Measurements from ENCODE around the gene CAPN5. TPM values are rescaled to one million over a fixed set of nuclear protein-coding genes. Genes with fewer than 3 reads are reported as not detected.

Gene CAPN5
- total and polyA plus RNA-seq, 2 donors = 1.5 to 3.0 TPM

DNA sequence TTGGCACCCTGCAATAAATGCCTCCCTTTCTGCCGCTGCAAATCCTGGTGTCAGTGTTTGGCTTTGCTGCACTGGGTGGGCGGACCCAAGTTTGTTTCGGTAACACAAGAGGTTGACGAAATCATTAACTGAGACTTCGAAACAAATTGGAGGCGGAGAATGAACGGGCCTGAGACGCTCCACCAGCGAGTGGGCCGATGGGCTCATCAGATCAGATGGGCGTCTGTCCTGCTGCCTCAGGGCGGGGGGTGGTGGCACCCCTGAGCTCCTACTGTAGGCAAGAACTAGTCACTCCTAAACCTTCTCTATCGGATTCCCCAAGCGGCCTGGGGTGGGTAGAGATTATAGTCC is 918 bp upstream of the CAPN5 start:
- Histone ChIP-seq H3K36me3 (ENCODE audit: control insufficient read depth in 2 of 2, insufficient read depth in 2 of 2, low read length in 1 of 2) (no peaks in the 10 kb centered on the region), H3K27me3 (ENCODE audit: control insufficient read depth in 2 of 2, insufficient read depth in 1 of 2, low read length in 1 of 2) (peaks cover 0 to 19% of the 10 kb centered on the region in 2 donors), H3K4me1 (ENCODE audit: control insufficient read depth in 2 of 2, insufficient read depth in 2 of 2, low read length in 2 of 2) (peaks cover 9 to 19% of the 10 kb centered on the region in 2 donors), H3K4me3 (ENCODE audit: low read length in 2 of 2) (peak overlapping the region; percentile 65 to 82), H3K27ac (ENCODE audit: low read depth in 1 of 2, low read length in 1 of 2) (peak overlapping the region in 1 of 2 donors; percentile 3), H3K9me3 (ENCODE audit: control insufficient read depth in 2 of 2, insufficient read depth in 1 of 2, low read length in 1 of 2) (peaks cover 0 to 4% of the 10 kb centered on the region in 2 donors)
- 31% methylated on average over 14 of the region's 14 CpGs for WGBS
- peak in 1 of 9 donors; percentile 43 for DNase-seq (ENCODE audit: low read depth in 6 of 9, low spot score in 9 of 9)

DNA sequence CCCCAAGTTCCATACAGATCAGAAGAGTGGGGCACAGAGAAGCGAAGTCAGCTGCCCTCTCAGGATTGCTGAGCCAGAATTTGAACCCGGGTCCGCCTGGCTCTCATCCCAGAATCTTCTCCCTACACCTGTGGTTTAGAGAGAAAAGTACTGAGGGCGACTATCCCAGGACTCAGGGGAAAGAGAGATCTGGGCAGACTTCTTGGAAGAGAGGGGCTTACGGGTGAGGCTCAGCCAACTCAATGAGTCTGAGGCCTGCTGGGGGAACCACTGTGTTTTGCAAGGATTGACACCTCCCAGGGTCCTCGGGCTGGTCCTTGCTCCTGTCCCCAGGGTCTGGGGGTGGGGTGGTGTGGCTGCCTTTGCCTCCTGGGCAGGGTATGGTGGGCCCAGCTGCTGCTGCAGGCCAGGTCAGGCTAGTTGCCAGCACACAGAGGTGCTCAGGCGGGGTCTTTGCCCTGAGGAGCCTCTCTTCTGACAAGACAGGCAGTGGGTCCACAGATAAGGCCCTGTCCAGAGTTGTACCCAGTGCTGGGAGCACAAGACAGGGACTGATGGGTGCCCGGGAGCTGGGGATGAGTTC is 1.2 kb downstream of the CAPN5 start:
- no peaks in the 10 kb centered on the region for H3K36me3 ChIP-seq (ENCODE audit: control insufficient read depth in 2 of 2, insufficient read depth in 2 of 2, low read length in 1 of 2)
- no peaks in the 10 kb centered on the region for H3K9me3 ChIP-seq (ENCODE audit: control insufficient read depth in 2 of 2, insufficient read depth in 1 of 2, low read length in 1 of 2)
- peaks cover 9 to 32% of the 10 kb centered on the region in 2 donors for H3K4me1 ChIP-seq (ENCODE audit: control insufficient read depth in 2 of 2, insufficient read depth in 2 of 2, low read length in 2 of 2)
- 95% methylated on average over 8 of the region's 8 CpGs for WGBS
- DNase-seq (ENCODE audit: low read depth in 6 of 9, low spot score in 9 of 9) = no peak
- H3K4me3 ChIP-seq (ENCODE audit: low read length in 2 of 2) = no peak overlapping the region
- no peak overlapping the region for H3K27ac ChIP-seq (ENCODE audit: low read depth in 1 of 2, low read length in 1 of 2)
- H3K27me3 ChIP-seq (ENCODE audit: control insufficient read depth in 2 of 2, insufficient read depth in 1 of 2, low read length in 1 of 2) = peaks cover 0 to 19% of the 10 kb centered on the region in 2 donors

DNA sequence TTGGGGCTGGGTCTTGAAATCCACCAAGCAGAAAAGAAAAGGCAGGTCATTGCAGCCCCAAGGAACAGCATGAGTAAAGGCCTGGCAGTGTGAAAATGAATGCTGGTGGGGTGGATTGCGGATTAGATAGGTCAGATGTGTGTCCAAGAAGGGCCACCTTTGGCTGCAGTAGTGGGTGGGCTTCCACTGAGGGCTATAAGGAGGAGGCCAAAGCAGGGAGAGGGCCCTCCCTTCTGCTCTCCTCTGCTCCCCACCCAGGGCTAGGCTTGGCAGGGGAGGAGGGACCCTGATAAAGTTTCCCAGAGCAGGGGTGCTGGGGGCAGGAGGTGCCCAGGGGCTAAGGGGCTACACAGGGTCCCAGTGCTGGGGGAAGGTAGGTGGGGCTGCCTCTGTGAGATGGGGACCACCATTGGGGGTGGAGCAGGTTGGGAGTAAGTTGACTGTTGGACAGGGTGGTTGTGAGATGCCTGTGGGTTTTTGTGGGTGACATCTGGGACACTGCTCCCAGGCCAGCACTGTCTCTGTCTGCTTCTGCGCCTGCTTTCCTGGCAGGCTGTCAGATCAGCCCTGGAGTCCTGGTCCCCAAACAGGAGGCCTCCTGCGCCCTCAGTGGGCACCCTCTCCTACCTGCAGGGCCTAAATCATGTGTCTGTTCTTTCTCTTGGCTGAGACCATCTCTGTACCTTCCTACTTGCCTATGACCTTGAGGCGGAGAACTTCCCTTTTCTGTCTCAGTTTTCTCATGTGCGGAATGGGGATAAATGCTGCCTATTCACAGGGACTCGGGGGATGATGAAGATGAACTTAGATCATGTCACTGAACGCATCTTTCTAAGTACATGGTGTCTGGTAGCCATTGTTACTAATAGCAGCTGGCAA is 1.9 kb downstream of the CAPN5 start:
- Histone ChIP-seq H3K36me3 (ENCODE audit: control insufficient read depth in 2 of 2, insufficient read depth in 2 of 2, low read length in 1 of 2) (no peaks in the 10 kb centered on the region), H3K4me1 (ENCODE audit: control insufficient read depth in 2 of 2, insufficient read depth in 2 of 2, low read length in 2 of 2) (peaks cover 9 to 32% of the 10 kb centered on the region in 2 donors), H3K27ac (ENCODE audit: low read depth in 1 of 2, low read length in 1 of 2) (no peak overlapping the region), H3K27me3 (ENCODE audit: control insufficient read depth in 2 of 2, insufficient read depth in 1 of 2, low read length in 1 of 2) (peaks cover 0 to 19% of the 10 kb centered on the region in 2 donors), H3K4me3 (ENCODE audit: low read length in 2 of 2) (no peak overlapping the region), H3K9me3 (ENCODE audit: control insufficient read depth in 2 of 2, insufficient read depth in 1 of 2, low read length in 1 of 2) (no peaks in the 10 kb centered on the region)
- WGBS = 90% methylated on average over 7 of the region's 7 CpGs
- DNase-seq (ENCODE audit: low read depth in 6 of 9, low spot score in 9 of 9) = no peak

DNA sequence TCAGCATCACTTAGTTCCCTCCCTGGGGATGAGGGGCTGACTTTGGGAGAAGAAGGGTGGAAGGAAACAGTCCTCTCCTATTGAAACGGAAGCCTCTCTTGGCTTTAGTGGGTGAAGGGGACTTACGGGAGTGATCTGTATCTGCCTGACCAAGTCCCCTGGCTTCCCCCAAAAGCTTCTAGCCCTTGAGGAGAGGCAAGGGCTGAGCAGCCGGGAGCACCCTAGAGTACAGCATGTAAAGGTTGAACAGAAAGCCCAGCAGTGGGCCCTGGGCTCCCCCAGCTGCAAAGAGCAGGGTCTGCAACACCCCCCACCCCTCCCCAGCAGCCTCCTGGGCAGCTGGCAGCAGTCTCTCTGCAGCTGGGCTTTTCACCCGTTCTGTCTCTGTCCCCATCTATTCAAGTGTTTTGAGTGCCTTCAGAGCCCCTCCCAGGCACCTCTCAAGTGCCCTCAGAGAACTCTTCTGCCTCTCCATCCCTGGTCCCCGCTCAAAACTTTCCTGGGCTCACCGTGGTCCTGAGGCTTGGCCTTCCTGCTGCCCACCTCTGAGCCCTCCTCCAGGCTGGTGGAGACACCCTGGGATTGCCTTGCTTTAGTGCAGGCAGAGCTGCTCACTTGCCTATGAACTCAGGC is 2.7 kb downstream of the CAPN5 start:
- no peak for DNase-seq (ENCODE audit: low read depth in 6 of 9, low spot score in 9 of 9)
- Histone ChIP-seq H3K27ac (ENCODE audit: low read depth in 1 of 2, low read length in 1 of 2) (no peak overlapping the region), H3K36me3 (ENCODE audit: control insufficient read depth in 2 of 2, insufficient read depth in 2 of 2, low read length in 1 of 2) (no peaks in the 10 kb centered on the region), H3K4me1 (ENCODE audit: control insufficient read depth in 2 of 2, insufficient read depth in 2 of 2, low read length in 2 of 2) (peaks cover 9 to 32% of the 10 kb centered on the region in 2 donors), H3K4me3 (ENCODE audit: low read length in 2 of 2) (no peak overlapping the region), H3K9me3 (ENCODE audit: control insufficient read depth in 2 of 2, insufficient read depth in 1 of 2, low read length in 1 of 2) (no peaks in the 10 kb centered on the region), H3K27me3 (ENCODE audit: control insufficient read depth in 2 of 2, insufficient read depth in 1 of 2, low read length in 1 of 2) (peaks cover 0 to 19% of the 10 kb centered on the region in 2 donors)
- WGBS = 92% methylated on average over 6 of the region's 6 CpGs

DNA sequence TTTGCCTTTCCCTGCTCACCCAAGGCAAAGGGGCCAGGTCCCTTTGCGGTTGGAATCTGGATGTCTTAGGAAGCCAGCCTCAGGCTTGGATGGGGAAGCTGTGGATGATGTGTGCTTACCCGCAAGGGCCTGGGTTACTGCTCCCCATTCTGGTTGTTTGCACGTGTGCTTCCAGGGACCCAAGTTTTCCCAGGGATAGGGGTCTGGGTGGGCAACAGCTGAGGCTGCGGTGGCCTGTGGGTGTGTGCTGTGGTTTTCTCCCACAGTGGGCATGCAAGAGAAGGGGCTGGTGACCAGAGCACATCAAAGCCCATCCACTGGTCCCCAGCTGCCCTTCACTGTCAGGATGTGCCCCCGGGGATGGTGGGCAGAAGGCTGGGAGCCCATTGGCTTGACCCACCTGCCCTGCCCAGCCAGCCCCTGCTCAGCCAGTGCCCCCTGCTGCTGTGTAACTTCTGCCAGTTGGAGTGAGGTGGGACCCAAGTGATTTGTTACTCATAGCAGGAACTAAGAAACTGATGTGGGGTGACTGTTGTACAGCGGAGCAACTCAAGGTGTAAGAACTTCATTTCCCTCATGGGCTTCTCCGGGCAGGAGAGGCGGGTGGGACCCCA is 3.3 kb downstream of the CAPN5 start:
- Histone ChIP-seq H3K27me3 (ENCODE audit: control insufficient read depth in 2 of 2, insufficient read depth in 1 of 2, low read length in 1 of 2) (peaks cover 0 to 14% of the 10 kb centered on the region in 2 donors), H3K9me3 (ENCODE audit: control insufficient read depth in 2 of 2, insufficient read depth in 1 of 2, low read length in 1 of 2) (no peaks in the 10 kb centered on the region), H3K27ac (ENCODE audit: low read depth in 1 of 2, low read length in 1 of 2) (no peak overlapping the region), H3K36me3 (ENCODE audit: control insufficient read depth in 2 of 2, insufficient read depth in 2 of 2, low read length in 1 of 2) (no peaks in the 10 kb centered on the region), H3K4me1 (ENCODE audit: control insufficient read depth in 2 of 2, insufficient read depth in 2 of 2, low read length in 2 of 2) (peaks cover 9 to 32% of the 10 kb centered on the region in 2 donors), H3K4me3 (ENCODE audit: low read length in 2 of 2) (no peak overlapping the region)
- DNase-seq (ENCODE audit: low read depth in 6 of 9, low spot score in 9 of 9) = no peak
- WGBS = 96% methylated on average over 8 of the region's 8 CpGs

DNA sequence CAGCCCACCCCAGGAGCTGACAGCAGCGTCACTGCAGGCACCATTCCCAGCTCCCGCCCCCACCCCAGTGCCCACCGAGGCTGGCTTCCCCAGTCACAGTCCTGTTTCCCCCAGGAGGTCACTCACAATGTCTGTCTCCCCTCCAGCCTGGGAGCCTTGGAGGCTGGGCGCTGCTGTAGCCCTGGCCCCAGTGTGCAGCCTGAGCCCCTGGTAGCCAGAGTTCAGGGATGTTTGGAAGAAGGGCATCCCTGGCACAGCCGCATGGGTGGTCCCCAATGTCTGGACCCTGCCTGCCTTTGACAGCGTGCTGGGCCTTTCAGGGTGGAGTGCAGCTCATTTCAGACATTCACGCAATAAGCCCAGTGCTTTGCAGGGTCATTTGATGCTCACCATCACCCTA is 4.3 kb downstream of the CAPN5 start:
- no peak for DNase-seq (ENCODE audit: low read depth in 6 of 9, low spot score in 9 of 9)
- Histone ChIP-seq H3K9me3 (ENCODE audit: control insufficient read depth in 2 of 2, insufficient read depth in 1 of 2, low read length in 1 of 2) (no peaks in the 10 kb centered on the region), H3K4me1 (ENCODE audit: control insufficient read depth in 2 of 2, insufficient read depth in 2 of 2, low read length in 2 of 2) (peaks cover 7 to 27% of the 10 kb centered on the region in 2 donors), H3K36me3 (ENCODE audit: control insufficient read depth in 2 of 2, insufficient read depth in 2 of 2, low read length in 1 of 2) (no peaks in the 10 kb centered on the region), H3K4me3 (ENCODE audit: low read length in 2 of 2) (no peak overlapping the region), H3K27ac (ENCODE audit: low read depth in 1 of 2, low read length in 1 of 2) (no peak overlapping the region), H3K27me3 (ENCODE audit: control insufficient read depth in 2 of 2, insufficient read depth in 1 of 2, low read length in 1 of 2) (peaks cover 0 to 9% of the 10 kb centered on the region in 2 donors)
- WGBS = 92% methylated on average over 7 of the region's 7 CpGs

DNA sequence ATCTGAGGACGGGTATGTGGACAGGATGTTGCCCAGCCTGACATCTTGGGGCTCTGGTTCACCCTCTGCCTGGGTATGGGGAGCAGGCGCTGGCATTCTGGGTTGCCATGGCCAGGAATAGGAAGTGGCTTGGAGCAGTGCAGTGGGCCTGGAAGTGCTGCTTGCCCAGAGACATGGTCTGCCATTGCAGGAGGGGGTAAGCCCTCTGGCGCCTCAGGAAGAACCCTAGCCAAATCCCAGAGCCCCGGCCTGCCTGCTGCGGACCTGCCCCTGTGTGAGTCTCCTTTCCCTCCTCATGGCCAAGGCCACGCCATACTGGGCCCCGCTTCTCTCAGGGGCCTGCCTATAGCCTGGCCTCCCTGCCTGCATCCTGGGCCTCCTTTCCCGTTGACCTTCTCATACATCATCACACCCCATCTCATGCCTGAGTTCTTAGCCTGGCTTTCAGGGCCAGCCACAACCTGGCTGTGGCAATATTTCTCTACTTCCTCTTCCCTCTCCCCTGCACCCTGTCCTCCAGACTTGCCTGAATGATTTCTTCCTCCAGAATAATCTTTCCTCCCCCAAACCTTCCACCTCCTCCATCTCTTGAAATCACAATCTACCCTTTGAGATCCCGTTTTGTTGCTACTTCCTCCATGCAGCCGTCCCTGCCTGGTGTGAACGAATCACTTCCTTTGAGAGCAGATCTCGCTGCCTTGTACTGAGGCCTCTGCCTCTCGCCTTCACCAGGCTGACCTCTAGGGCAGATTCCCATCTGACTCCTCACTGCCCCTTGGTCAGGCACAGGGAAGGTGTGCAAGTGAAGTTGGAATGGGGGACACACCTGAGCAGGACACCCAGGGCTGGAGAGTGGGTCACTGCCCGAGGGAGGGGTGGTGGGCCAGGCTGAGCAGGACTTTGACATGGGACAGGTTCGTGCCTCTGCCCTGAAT is 5.2 kb downstream of the CAPN5 start:
- Histone ChIP-seq H3K9me3 (ENCODE audit: control insufficient read depth in 2 of 2, insufficient read depth in 1 of 2, low read length in 1 of 2) (no peaks in the 10 kb centered on the region), H3K4me3 (ENCODE audit: low read length in 2 of 2) (no peak overlapping the region), H3K27ac (ENCODE audit: low read depth in 1 of 2, low read length in 1 of 2) (no peak overlapping the region), H3K4me1 (ENCODE audit: control insufficient read depth in 2 of 2, insufficient read depth in 2 of 2, low read length in 2 of 2) (peaks cover 3 to 22% of the 10 kb centered on the region in 2 donors), H3K36me3 (ENCODE audit: control insufficient read depth in 2 of 2, insufficient read depth in 2 of 2, low read length in 1 of 2) (no peaks in the 10 kb centered on the region), H3K27me3 (ENCODE audit: control insufficient read depth in 2 of 2, insufficient read depth in 1 of 2, low read length in 1 of 2) (peaks cover 0 to 4% of the 10 kb centered on the region in 2 donors)
- no peak for DNase-seq (ENCODE audit: low read depth in 6 of 9, low spot score in 9 of 9)
- WGBS = 80% methylated on average over 15 of the region's 15 CpGs

DNA sequence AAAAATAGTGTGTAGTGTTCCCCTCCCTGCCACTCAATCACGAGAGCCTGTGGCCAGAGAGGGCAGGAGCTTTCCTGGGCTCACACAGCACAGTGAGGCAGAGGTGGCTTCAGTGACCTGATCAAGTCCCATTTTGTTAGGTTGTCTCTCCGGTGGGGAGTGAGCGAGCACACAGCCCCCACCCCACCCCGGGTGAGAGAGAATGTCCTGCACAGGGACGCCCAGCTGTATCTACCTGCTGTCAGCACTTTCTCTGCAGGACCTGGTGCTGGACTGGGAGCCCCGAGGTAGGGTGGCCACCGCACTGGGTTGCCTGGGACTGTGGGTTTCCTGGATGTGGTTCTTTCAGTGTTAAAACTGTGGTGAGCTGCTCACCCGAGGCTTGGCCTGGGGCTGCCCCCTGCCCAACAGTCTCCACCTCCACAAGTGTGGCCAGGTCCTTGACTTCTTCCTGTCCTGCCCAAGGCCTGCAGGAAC is 6.1 kb downstream of the CAPN5 start:
- Histone ChIP-seq H3K4me3 (ENCODE audit: low read length in 2 of 2) (no peak overlapping the region), H3K4me1 (ENCODE audit: control insufficient read depth in 2 of 2, insufficient read depth in 2 of 2, low read length in 2 of 2) (peaks cover 0 to 14% of the 10 kb centered on the region in 2 donors), H3K27ac (ENCODE audit: low read depth in 1 of 2, low read length in 1 of 2) (no peak overlapping the region), H3K27me3 (ENCODE audit: control insufficient read depth in 2 of 2, insufficient read depth in 1 of 2, low read length in 1 of 2) (peaks cover 0 to 4% of the 10 kb centered on the region in 2 donors), H3K9me3 (ENCODE audit: control insufficient read depth in 2 of 2, insufficient read depth in 1 of 2, low read length in 1 of 2) (no peaks in the 10 kb centered on the region), H3K36me3 (ENCODE audit: control insufficient read depth in 2 of 2, insufficient read depth in 2 of 2, low read length in 1 of 2) (no peaks in the 10 kb centered on the region)
- DNase-seq (ENCODE audit: low read depth in 6 of 9, low spot score in 9 of 9) = no peak
- WGBS = 65% methylated on average over 8 of the region's 8 CpGs

All from thymus (tissue), 11 donors.